GM23338 (cell line): ENCODE measurements around the gene ITGB2. TPM values are rescaled to one million over a fixed set of nuclear protein-coding genes. Genes with fewer than 3 reads are reported as not detected.

Experiments used
- ATAC-seq: fragments of 200-7000 bp; cut with Tn5 transposase; 3 replicates; pipeline ENCODE4 v1.9.1; 2020
- DNase-seq: peaks from one replicate; pipeline ENCODE4 v3.0.0-alpha.2; 2015; ENCODE audit warnings: low spot score
- H2AFZ ChIP-seq: fragments of 200-600 bp; sonication (generic); 2 replicates; pipeline ENCODE4 v1.8.0; 2016; ENCODE audit warnings: antibody characterized with exemption, mild to moderate bottlenecking, moderate library complexity
- H3F3A ChIP-seq: fragments of 200-600 bp; sonication (generic); replicated peaks from 2 replicates; pipeline ENCODE4 v1.8.0; 2017; ENCODE audit warnings: antibody characterized with exemption, mixed run types, low read depth
- H3K27ac ChIP-seq: fragments of 200-600 bp; sonication (generic); 2 replicates; pipeline ENCODE4 v1.6.1; 2016; ENCODE audit warnings: low read depth
- H3K27me3 ChIP-seq: fragments of 200-600 bp; sonication (generic); 2 replicates; pipeline ENCODE4 v1.8.0; 2016; ENCODE audit warnings: mild to moderate bottlenecking, mixed run types, moderate library complexity; ENCODE audit not compliant: insufficient read depth
- H3K36me3 ChIP-seq: fragments of 200-600 bp; sonication (generic); 2 replicates; pipeline ENCODE4 v1.8.0; 2016; ENCODE audit warnings: mild to moderate bottlenecking; ENCODE audit not compliant: insufficient read depth
- H3K4me1 ChIP-seq: fragments of 200-600 bp; sonication (generic); 2 replicates; pipeline ENCODE4 v1.8.0; 2016; ENCODE audit warnings: mild to moderate bottlenecking, moderate library complexity; ENCODE audit not compliant: insufficient read depth
- H3K4me2 ChIP-seq: fragments of 200-600 bp; sonication (generic); 2 replicates; pipeline ENCODE4 v1.7.1; 2017; ENCODE audit warnings: mixed run types
- H3K4me3 ChIP-seq: fragments of 200-600 bp; sonication (generic); 2 replicates; pipeline ENCODE4 v1.6.1; 2016; ENCODE audit warnings: mixed run types
- H3K79me2 ChIP-seq: fragments of 200-600 bp; sonication (generic); replicated peaks from 2 replicates; pipeline ENCODE4 v1.8.0; 2017; ENCODE audit warnings: mild to moderate bottlenecking; ENCODE audit not compliant: insufficient read depth
- H3K9me2 ChIP-seq: fragments of 200-600 bp; sonication (generic); 2 replicates; pipeline ENCODE4 v1.8.0; 2017; ENCODE audit not compliant: insufficient read depth
- H4K20me1 ChIP-seq: fragments of 200-600 bp; sonication (generic); replicated peaks from 2 replicates; pipeline ENCODE4 v1.8.0; 2017; ENCODE audit warnings: mild to moderate bottlenecking; ENCODE audit not compliant: insufficient read depth
- H3K27ac Mint-ChIP-seq: 2 replicates; pipeline ENCODE4 v1.8.0; 2020; ENCODE audit warnings: inconsistent platforms, mild to moderate bottlenecking, moderate library complexity, mixed read lengths
- H3K27me3 Mint-ChIP-seq: 3 replicates; pipeline ENCODE4 v1.8.0; 2022; ENCODE audit warnings: low read depth, mild to moderate bottlenecking, moderate library complexity, mixed read lengths, inconsistent platforms; ENCODE audit not compliant: insufficient read depth, poor library complexity
- H3K36me3 Mint-ChIP-seq: 3 replicates; pipeline ENCODE4 v1.8.0; 2021; ENCODE audit warnings: low read depth, mild to moderate bottlenecking, inconsistent platforms, moderate library complexity, mixed read lengths
- H3K4me1 Mint-ChIP-seq: 3 replicates; pipeline ENCODE4 v1.8.0; 2020; ENCODE audit warnings: mild to moderate bottlenecking, inconsistent platforms, mixed read lengths
- H3K4me3 Mint-ChIP-seq: 3 replicates; pipeline ENCODE4 v1.8.0; 2021; ENCODE audit warnings: moderate library complexity, mild to moderate bottlenecking, inconsistent platforms, mixed read lengths
- H3K9me3 Mint-ChIP-seq: 3 replicates; pipeline ENCODE4 v1.8.0; 2020; ENCODE audit warnings: moderate library complexity, mild to moderate bottlenecking, inconsistent platforms, mixed read lengths
- EZH2phosphoT487 ChIP-seq: fragments of 200-600 bp; sonication (generic); IDR thresholded peaks from one replicate; pipeline ENCODE4 v1.8.1; 2018; ENCODE audit warnings: antibody characterized with exemption; ENCODE audit not compliant: unreplicated experiment
- JUNB ChIP-seq: IDR thresholded peaks from one replicate; pipeline ENCODE4 v1.6.1; 2016; ENCODE audit warnings: antibody characterized with exemption; ENCODE audit not compliant: unreplicated experiment
- POLR2AphosphoS5 ChIP-seq: IDR thresholded peaks from 2 replicates; pipeline ENCODE4 v1.6.1; 2016; ENCODE audit warnings: antibody characterized with exemption, low read depth
- STAT1 ChIP-seq: IDR thresholded peaks from one replicate; pipeline ENCODE4 v1.6.1; 2016; ENCODE audit warnings: antibody characterized with exemption; ENCODE audit not compliant: unreplicated experiment
- ZNF331 ChIP-seq: fragments of 250-450 bp; sonication (Bioruptor Pico); IDR thresholded peaks from 2 replicates; pipeline ENCODE4 v1.5.0; 2020; ENCODE audit warnings: low read depth, mild to moderate bottlenecking, moderate library complexity
- polyA plus RNA-seq: library from polyadenylated mRNA; unstranded; fragments of >200 nt; fragmentation: Nextera tagmentation; extraction: Ambion mirVana; gene quantifications from 2 replicates; pipeline ENCODE4 v1.2.1, GENCODE V29; 2016
- total RNA-seq: library from RNA; depleted of rRNA; stranded (reverse); fragments of >200 nt; shearing (Covaris generic); gene quantifications from 2 replicates; pipeline ENCODE4 v1.2.3, GENCODE V29; 2014
- TF ChIP-seq, protein P1 (sequence below): fragments of 250-450 bp; sonication (Bioruptor Pico); IDR thresholded peaks from 2 replicates; pipeline ENCODE4 v1.5.0; 2020; ENCODE audit warnings: mild to moderate bottlenecking, moderate library complexity
- TF ChIP-seq, protein P2 (sequence below): IDR thresholded peaks from 2 replicates; pipeline ENCODE4 v1.6.1; 2016; ENCODE audit warnings: antibody characterized with exemption
- TF ChIP-seq, protein P3 (sequence below), 2 experiments: fragments of 200-600 bp in 1 of 2; sonication (generic) in 1 of 2; conservative IDR thresholded peaks; 2 replicates each; pipeline versions ENCODE4 v1.5.1 to v1.6.1; 2016 to 2017; ENCODE audit warnings: antibody characterized with exemption in 2 of 2, low read depth in 2 of 2, mild to moderate bottlenecking in 2 of 2, moderate library complexity in 1 of 2
- TF ChIP-seq, protein P4 (sequence below): IDR thresholded peaks from one replicate; pipeline ENCODE4 v1.6.1; 2018; ENCODE audit warnings: antibody characterized with exemption; ENCODE audit not compliant: unreplicated experiment

The ITGB2 gene
- total and polyA plus RNA-seq, 2 experiments from 2014 or later: 0.44 to 0.63 TPM

DNA sequence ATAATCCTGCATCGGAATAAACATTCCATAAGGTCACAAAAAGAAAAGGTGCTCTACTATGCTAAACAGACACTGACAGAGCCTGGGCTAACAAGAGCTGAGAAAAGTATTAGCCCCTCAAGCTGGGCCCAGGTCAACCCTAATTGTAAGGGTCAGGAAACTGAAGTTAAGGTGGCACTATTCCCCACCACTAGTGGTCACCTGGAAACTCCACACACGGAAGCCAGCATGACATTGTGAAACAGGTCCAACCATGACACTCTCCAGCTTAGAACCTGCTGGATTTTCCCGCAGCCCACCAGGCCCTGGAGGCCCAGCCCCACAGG lies 48.4 kb downstream of the ITGB2 start (continued):
- TF ChIP-seq, protein P1, sequence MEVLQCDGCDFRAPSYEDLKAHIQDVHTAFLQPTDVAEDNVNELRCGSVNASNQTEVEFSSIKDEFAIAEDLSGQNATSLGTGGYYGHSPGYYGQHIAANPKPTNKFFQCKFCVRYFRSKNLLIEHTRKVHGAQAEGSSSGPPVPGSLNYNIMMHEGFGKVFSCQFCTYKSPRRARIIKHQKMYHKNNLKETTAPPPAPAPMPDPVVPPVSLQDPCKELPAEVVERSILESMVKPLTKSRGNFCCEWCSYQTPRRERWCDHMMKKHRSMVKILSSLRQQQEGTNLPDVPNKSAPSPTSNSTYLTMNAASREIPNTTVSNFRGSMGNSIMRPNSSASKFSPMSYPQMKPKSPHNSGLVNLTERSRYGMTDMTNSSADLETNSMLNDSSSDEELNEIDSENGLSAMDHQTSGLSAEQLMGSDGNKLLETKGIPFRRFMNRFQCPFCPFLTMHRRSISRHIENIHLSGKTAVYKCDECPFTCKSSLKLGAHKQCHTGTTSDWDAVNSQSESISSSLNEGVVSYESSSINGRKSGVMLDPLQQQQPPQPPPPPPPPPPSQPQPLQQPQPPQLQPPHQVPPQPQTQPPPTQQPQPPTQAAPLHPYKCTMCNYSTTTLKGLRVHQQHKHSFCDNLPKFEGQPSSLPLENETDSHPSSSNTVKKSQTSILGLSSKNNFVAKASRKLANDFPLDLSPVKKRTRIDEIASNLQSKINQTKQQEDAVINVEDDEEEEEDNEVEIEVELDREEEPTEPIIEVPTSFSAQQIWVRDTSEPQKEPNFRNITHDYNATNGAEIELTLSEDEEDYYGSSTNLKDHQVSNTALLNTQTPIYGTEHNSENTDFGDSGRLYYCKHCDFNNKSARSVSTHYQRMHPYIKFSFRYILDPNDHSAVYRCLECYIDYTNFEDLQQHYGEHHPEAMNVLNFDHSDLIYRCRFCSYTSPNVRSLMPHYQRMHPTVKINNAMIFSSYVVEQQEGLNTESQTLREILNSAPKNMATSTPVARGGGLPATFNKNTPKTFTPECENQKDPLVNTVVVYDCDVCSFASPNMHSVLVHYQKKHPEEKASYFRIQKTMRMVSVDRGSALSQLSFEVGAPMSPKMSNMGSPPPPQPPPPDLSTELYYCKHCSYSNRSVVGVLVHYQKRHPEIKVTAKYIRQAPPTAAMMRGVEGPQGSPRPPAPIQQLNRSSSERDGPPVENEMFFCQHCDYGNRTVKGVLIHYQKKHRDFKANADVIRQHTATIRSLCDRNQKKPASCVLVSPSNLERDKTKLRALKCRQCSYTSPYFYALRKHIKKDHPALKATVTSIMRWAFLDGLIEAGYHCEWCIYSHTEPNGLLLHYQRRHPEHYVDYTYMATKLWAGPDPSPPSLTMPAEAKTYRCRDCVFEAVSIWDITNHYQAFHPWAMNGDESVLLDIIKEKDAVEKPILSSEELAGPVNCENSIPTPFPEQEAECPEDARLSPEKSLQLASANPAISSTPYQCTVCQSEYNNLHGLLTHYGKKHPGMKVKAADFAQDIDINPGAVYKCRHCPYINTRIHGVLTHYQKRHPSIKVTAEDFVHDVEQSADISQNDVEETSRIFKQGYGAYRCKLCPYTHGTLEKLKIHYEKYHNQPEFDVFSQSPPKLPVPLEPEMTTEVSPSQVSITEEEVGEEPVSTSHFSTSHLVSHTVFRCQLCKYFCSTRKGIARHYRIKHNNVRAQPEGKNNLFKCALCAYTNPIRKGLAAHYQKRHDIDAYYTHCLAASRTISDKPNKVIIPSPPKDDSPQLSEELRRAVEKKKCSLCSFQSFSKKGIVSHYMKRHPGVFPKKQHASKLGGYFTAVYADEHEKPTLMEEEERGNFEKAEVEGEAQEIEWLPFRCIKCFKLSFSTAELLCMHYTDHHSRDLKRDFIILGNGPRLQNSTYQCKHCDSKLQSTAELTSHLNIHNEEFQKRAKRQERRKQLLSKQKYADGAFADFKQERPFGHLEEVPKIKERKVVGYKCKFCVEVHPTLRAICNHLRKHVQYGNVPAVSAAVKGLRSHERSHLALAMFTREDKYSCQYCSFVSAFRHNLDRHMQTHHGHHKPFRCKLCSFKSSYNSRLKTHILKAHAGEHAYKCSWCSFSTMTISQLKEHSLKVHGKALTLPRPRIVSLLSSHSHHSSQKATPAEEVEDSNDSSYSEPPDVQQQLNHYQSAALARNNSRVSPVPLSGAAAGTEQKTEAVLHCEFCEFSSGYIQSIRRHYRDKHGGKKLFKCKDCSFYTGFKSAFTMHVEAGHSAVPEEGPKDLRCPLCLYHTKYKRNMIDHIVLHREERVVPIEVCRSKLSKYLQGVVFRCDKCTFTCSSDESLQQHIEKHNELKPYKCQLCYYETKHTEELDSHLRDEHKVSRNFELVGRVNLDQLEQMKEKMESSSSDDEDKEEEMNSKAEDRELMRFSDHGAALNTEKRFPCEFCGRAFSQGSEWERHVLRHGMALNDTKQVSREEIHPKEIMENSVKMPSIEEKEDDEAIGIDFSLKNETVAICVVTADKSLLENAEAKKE (CRISPR knock-in tag): no peak
- TF ChIP-seq STAT1 (no peak), EZH2phosphoT487 (no peak)
- TF ChIP-seq, protein P2, sequence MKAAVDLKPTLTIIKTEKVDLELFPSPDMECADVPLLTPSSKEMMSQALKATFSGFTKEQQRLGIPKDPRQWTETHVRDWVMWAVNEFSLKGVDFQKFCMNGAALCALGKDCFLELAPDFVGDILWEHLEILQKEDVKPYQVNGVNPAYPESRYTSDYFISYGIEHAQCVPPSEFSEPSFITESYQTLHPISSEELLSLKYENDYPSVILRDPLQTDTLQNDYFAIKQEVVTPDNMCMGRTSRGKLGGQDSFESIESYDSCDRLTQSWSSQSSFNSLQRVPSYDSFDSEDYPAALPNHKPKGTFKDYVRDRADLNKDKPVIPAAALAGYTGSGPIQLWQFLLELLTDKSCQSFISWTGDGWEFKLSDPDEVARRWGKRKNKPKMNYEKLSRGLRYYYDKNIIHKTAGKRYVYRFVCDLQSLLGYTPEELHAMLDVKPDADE: no peak
- TF ChIP-seq, protein P3, sequence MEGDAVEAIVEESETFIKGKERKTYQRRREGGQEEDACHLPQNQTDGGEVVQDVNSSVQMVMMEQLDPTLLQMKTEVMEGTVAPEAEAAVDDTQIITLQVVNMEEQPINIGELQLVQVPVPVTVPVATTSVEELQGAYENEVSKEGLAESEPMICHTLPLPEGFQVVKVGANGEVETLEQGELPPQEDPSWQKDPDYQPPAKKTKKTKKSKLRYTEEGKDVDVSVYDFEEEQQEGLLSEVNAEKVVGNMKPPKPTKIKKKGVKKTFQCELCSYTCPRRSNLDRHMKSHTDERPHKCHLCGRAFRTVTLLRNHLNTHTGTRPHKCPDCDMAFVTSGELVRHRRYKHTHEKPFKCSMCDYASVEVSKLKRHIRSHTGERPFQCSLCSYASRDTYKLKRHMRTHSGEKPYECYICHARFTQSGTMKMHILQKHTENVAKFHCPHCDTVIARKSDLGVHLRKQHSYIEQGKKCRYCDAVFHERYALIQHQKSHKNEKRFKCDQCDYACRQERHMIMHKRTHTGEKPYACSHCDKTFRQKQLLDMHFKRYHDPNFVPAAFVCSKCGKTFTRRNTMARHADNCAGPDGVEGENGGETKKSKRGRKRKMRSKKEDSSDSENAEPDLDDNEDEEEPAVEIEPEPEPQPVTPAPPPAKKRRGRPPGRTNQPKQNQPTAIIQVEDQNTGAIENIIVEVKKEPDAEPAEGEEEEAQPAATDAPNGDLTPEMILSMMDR (conservative IDR thresholded peaks at IDR 0.05; ENCODE audit: low read depth in 2 of 2): no peak

- ATAC-seq: no peak
- peaks cover 63% of the 10 kb centered on the region for H3K79me2 ChIP-seq
- peaks cover 40% of the 10 kb centered on the region for H3K4me1 ChIP-seq
- Mint-ChIP-seq H3K27ac (no peak overlapping the region), H3K36me3 (peaks cover 8% of the 10 kb centered on the region; the same call in 2 of the 3 replicates), H3K9me3 (no peaks in the 10 kb centered on the region), H3K27me3 (peaks cover 28% of the 10 kb centered on the region), H3K4me3 (peak overlapping the region; percentile 94), H3K4me1 (peaks cover 47% of the 10 kb centered on the region)
- H3K27ac ChIP-seq: no peak overlapping the region
- peaks cover 4% of the 10 kb centered on the region; the same call in 1 of the 2 replicates for H3F3A ChIP-seq
- H2AFZ ChIP-seq: no peak overlapping the region
- no peaks in the 10 kb centered on the region for H3K36me3 ChIP-seq
- DNase-seq: no peak
- H4K20me1 ChIP-seq: peaks cover 47% of the 10 kb centered on the region
- H3K9me2 ChIP-seq: no peaks in the 10 kb centered on the region
- H3K27me3 ChIP-seq: peaks cover 27% of the 10 kb centered on the region
- H3K4me3 ChIP-seq: peak overlapping the region; percentile 92
- peak overlapping the region; percentile 99 for H3K4me2 ChIP-seq
- TF ChIP-seq POLR2AphosphoS5 (no peak), ZNF331 (CRISPR knock-in tag) (no peak), EZH2phosphoT487 (no peak), JUNB (no peak)
- TF ChIP-seq, protein P4, sequence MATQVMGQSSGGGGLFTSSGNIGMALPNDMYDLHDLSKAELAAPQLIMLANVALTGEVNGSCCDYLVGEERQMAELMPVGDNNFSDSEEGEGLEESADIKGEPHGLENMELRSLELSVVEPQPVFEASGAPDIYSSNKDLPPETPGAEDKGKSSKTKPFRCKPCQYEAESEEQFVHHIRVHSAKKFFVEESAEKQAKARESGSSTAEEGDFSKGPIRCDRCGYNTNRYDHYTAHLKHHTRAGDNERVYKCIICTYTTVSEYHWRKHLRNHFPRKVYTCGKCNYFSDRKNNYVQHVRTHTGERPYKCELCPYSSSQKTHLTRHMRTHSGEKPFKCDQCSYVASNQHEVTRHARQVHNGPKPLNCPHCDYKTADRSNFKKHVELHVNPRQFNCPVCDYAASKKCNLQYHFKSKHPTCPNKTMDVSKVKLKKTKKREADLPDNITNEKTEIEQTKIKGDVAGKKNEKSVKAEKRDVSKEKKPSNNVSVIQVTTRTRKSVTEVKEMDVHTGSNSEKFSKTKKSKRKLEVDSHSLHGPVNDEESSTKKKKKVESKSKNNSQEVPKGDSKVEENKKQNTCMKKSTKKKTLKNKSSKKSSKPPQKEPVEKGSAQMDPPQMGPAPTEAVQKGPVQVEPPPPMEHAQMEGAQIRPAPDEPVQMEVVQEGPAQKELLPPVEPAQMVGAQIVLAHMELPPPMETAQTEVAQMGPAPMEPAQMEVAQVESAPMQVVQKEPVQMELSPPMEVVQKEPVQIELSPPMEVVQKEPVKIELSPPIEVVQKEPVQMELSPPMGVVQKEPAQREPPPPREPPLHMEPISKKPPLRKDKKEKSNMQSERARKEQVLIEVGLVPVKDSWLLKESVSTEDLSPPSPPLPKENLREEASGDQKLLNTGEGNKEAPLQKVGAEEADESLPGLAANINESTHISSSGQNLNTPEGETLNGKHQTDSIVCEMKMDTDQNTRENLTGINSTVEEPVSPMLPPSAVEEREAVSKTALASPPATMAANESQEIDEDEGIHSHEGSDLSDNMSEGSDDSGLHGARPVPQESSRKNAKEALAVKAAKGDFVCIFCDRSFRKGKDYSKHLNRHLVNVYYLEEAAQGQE: no peak
Measured at GRCh38 chr21:44871576-44872269, 49.0 kb downstream of the ITGB2 start.
